GM19193 (cell line): ENCODE measurements around the gene EFCAB9.

Experiments
- POLR2A ChIP-seq: IDR thresholded peaks from 4 replicates; pipeline ENCODE4 v1.6.1; 2011; ENCODE audit not compliant: insufficient read depth, insufficient read length; ENCODE audit errors: extremely low read depth

EFCAB9 gene

GRCh38 chr5:172178301-172178987 lies 15.5 kb upstream of the EFCAB9 start:
- peak; percentile 3 for TF ChIP-seq POLR2A

- peak; percentile 73 for TF ChIP-seq POLR2A
These were observed 14.7 kb upstream of the EFCAB9 start for GRCh38 chr5:172178991-172179989.

GRCh38 chr5:172180936-172181335 lies 13.0 kb upstream of the EFCAB9 start:
- no peak for TF ChIP-seq POLR2A

- TF ChIP-seq POLR2A: no peak
These were observed 11.7 kb upstream of the EFCAB9 start for GRCh38 chr5:172182291-172182690.

DNA sequence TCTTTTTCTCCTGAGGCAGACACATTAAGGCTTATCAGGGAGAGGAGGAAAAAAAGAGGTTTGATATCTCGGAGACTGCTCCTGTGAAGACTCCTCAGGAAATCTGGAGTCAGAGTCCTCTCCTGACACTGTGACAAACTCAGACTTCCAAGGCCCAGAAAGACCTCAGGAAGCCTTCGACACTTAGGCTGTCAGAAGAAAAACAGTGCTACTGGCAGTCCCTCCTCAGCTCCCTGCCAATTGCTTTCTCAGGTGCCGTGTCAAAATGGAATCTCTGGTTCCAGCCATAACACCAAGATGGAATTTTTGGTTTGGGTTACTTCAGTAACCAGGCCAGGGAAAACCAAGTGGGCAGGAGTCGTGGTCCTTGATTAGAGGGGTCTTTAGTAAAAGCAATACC lies 10.1 kb upstream of the EFCAB9 start:
- no peak for TF ChIP-seq POLR2A

DNA sequence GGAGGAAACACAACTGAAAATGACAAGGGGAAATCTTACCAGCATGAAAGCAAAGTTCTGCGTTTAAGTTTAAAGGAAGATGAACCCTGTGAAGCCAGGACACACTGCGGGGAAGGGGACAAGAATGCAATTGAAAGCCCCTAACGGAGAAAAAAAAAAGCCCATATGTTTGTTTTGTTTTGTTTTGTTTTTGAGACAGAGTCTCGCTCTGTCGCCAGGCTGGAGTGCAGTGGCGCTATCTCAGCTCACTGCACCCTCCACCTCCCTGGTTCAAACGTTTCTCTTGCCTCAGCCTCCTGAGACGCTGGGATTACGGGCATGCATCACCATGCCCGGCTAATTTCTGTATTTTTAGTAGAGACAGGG lies 8.9 kb upstream of the EFCAB9 start:
- TF ChIP-seq POLR2A: no peak

GRCh38 chr5:172186114-172186695 lies 7.8 kb upstream of the EFCAB9 start:
- no peak for TF ChIP-seq POLR2A

- TF ChIP-seq POLR2A: peak; percentile 27
These were observed 6.6 kb upstream of the EFCAB9 start for GRCh38 chr5:172187118-172188032.

GRCh38 chr5:172188033-172188892 lies 5.7 kb upstream of the EFCAB9 start, which contains the start of gene STK10:
Gene STK10, minus strand, starts transcription at chr5:172188224. Its CDS starts 182 bp downstream, at chr5:172188042.
- TF ChIP-seq POLR2A: peak; percentile 70

GRCh38 chr5:172188893-172189692 lies 4.9 kb upstream of the EFCAB9 start:
- TF ChIP-seq POLR2A: no peak

GRCh38 chr5:172189693-172190296 lies 4.2 kb upstream of the EFCAB9 start:
- no peak for TF ChIP-seq POLR2A
